Natural killer cell treated with Interleukin-12 subunit alpha and Interleukin-12 subunit beta and Interleukin-15 and Interleukin-18, amount 100 ng/mL, for 72 hours (primary cell): ENCODE measurements around the gene NPY. TPM values are rescaled to one million over a fixed set of nuclear protein-coding genes. Genes with fewer than 3 reads are reported as not detected.
"Not testable (repeated sequence)": the region's sequence is repeated elsewhere in the genome, so short reads cannot be mapped to it uniquely, and the experiment has no call there.

Experiments
- ATAC-seq, 2 donors: fragments of 150-1000 bp; cut with Tn5 transposase in 1 of 2; sonication (Bioruptor Pico), chemical (Tn5 transposase) in 1 of 2; 2 replicates each; pipeline ENCODE4 v1.10.0; 2021
- DNase-seq: peaks from one replicate; pipeline ENCODE4 v3.0.0; 2022; ENCODE audit warnings: low spot score
- H3K27ac Mint-ChIP-seq, 2 donors: 1 replicate in 1 of 2; 2 replicates in 1 of 2; pipeline ENCODE4 v1.8.0; 2022; ENCODE audit warnings: mixed read lengths in 2 of 2, mild to moderate bottlenecking in 1 of 2, moderate library complexity in 1 of 2
- H3K27me3 Mint-ChIP-seq, 2 donors: 1 replicate in 1 of 2; 2 replicates in 1 of 2; pipeline ENCODE4 v1.8.0; 2022; ENCODE audit warnings: mixed read lengths in 2 of 2
- H3K36me3 Mint-ChIP-seq: one replicate; pipeline ENCODE4 v1.8.0; 2022; ENCODE audit warnings: mixed read lengths
- H3K4me1 Mint-ChIP-seq, 2 donors: 1 replicate in 1 of 2; 2 replicates in 1 of 2; pipeline ENCODE4 v1.8.0; 2022; ENCODE audit warnings: low read depth in 2 of 2, mixed read lengths in 2 of 2, mild to moderate bottlenecking in 1 of 2
- H3K4me3 Mint-ChIP-seq: one replicate; pipeline ENCODE4 v1.8.0; 2022; ENCODE audit warnings: mixed read lengths
- H3K9me3 Mint-ChIP-seq: 2 replicates; pipeline ENCODE4 v1.8.0; 2022; ENCODE audit warnings: mixed read lengths
- total RNA-seq, 2 donors: library from RNA; stranded (reverse); gene quantifications; one replicate each; pipeline ENCODE4 v1.2.3, GENCODE V29; 2022

The NPY gene
- not detected for total RNA-seq

- no peak for DNase-seq
- Mint-ChIP-seq H3K4me1 (peaks cover 0 to 2% of the 10 kb centered on the region in 2 donors), H3K9me3 (no peaks in the 10 kb centered on the region), H3K27ac (no peak within 1 kb of the TSS), H3K27me3 (peaks cover 33% of the 10 kb centered on the region in 2 donors), H3K4me3 (no peak within 1 kb of the TSS), H3K36me3 (no peaks in the 10 kb centered on the region)
- ATAC-seq: peak; percentile 45 to 62
These were observed at the start of gene NPY for GRCh38 chr7:24283897-24284698. Gene NPY, plus strand, starts transcription at chr7:24284190. Its CDS starts 1,051 bp downstream, at chr7:24285241.

GRCh38 chr7:24239260-24239659 is 44.7 kb upstream of the NPY start:
- peaks cover 20 to 22% of the 10 kb centered on the region in 2 donors for H3K27me3 Mint-ChIP-seq
- DNase-seq (no peak), ATAC-seq (no peak)
- H3K4me1 Mint-ChIP-seq: no peaks in the 10 kb centered on the region
- no peak overlapping the region for H3K4me3 Mint-ChIP-seq
- H3K9me3 Mint-ChIP-seq: no peaks in the 10 kb centered on the region
- H3K27ac Mint-ChIP-seq: no peak overlapping the region
- no peaks in the 10 kb centered on the region for H3K36me3 Mint-ChIP-seq

GRCh38 chr7:24241206-24241605 is 42.8 kb upstream of the NPY start:
- no peak for DNase-seq
- H3K4me1 Mint-ChIP-seq: no peaks in the 10 kb centered on the region
- peaks cover 17 to 24% of the 10 kb centered on the region in 2 donors for H3K27me3 Mint-ChIP-seq
- no peaks in the 10 kb centered on the region for H3K36me3 Mint-ChIP-seq
- no peaks in the 10 kb centered on the region for H3K9me3 Mint-ChIP-seq
- ATAC-seq: no peak
- no peak overlapping the region for H3K27ac Mint-ChIP-seq
- H3K4me3 Mint-ChIP-seq: no peak overlapping the region

- H3K27ac Mint-ChIP-seq: no peak overlapping the region
- DNase-seq (no peak), ATAC-seq (no peak)
- H3K27me3 Mint-ChIP-seq: peaks cover 7 to 17% of the 10 kb centered on the region in 2 donors
- no peak overlapping the region for H3K4me3 Mint-ChIP-seq
- H3K4me1 Mint-ChIP-seq: no peaks in the 10 kb centered on the region
- H3K36me3 Mint-ChIP-seq: no peaks in the 10 kb centered on the region
- H3K9me3 Mint-ChIP-seq: no peaks in the 10 kb centered on the region
These were observed 39.4 kb upstream of the NPY start for GRCh38 chr7:24244554-24244953.

GRCh38 chr7:24245362-24245761 is 38.6 kb upstream of the NPY start:
- no peak for ATAC-seq
- H3K36me3 Mint-ChIP-seq: no peaks in the 10 kb centered on the region
- H3K4me3 Mint-ChIP-seq: no peak overlapping the region
- no peak for DNase-seq
- H3K27ac Mint-ChIP-seq: no peak overlapping the region
- no peaks in the 10 kb centered on the region for H3K4me1 Mint-ChIP-seq
- H3K9me3 Mint-ChIP-seq: no peaks in the 10 kb centered on the region
- H3K27me3 Mint-ChIP-seq: peaks cover 7 to 13% of the 10 kb centered on the region in 2 donors

GRCh38 chr7:24249266-24249665 is 34.7 kb upstream of the NPY start:
- Mint-ChIP-seq H3K4me3 (no peak overlapping the region), H3K9me3 (peaks cover 6% of the 10 kb centered on the region), H3K36me3 (peaks cover 10% of the 10 kb centered on the region), H3K27me3 (peaks cover 10 to 12% of the 10 kb centered on the region in 2 donors), H3K4me1 (peaks cover 5 to 6% of the 10 kb centered on the region in 2 donors), H3K27ac (no peak overlapping the region)
- DNase-seq (no peak), ATAC-seq (no peak)

- DNase-seq (no peak), ATAC-seq (no peak)
- H3K27me3 Mint-ChIP-seq: peaks cover 5 to 12% of the 10 kb centered on the region in 2 donors
- H3K27ac Mint-ChIP-seq: no peak overlapping the region
- peaks cover 21% of the 10 kb centered on the region in 2 donors for H3K4me1 Mint-ChIP-seq
- H3K9me3 Mint-ChIP-seq: peaks cover 6% of the 10 kb centered on the region
- H3K36me3 Mint-ChIP-seq: peaks cover 10% of the 10 kb centered on the region
- no peak overlapping the region for H3K4me3 Mint-ChIP-seq
These were observed 32.4 kb upstream of the NPY start for GRCh38 chr7:24251568-24251967.

GRCh38 chr7:24255139-24255538 is 28.9 kb upstream of the NPY start:
- ATAC-seq: no peak
- peaks cover 15 to 32% of the 10 kb centered on the region in 2 donors for H3K27me3 Mint-ChIP-seq
- peaks cover 10% of the 10 kb centered on the region for H3K36me3 Mint-ChIP-seq
- peaks cover 21% of the 10 kb centered on the region in 2 donors for H3K4me1 Mint-ChIP-seq
- H3K27ac Mint-ChIP-seq: peak overlapping the region in 1 of 2 donors; percentile 33
- H3K9me3 Mint-ChIP-seq: peaks cover 6% of the 10 kb centered on the region
- H3K4me3 Mint-ChIP-seq: peak overlapping the region; percentile 11
- DNase-seq: no peak

- not testable (repeated sequence) for DNase-seq, H3K36me3 Mint-ChIP-seq, H3K4me3 Mint-ChIP-seq, H3K27ac Mint-ChIP-seq, H3K9me3 Mint-ChIP-seq, ATAC-seq
- H3K27me3 Mint-ChIP-seq: peaks cover 15 to 20% of the 10 kb centered on the region in 2 donors
- H3K4me1 Mint-ChIP-seq: peaks cover 21% of the 10 kb centered on the region in 2 donors
These were observed 25.7 kb upstream of the NPY start for GRCh38 chr7:24258324-24258723.

- DNase-seq (no peak), ATAC-seq (no peak)
- Mint-ChIP-seq H3K4me3 (no peak overlapping the region), H3K9me3 (no peaks in the 10 kb centered on the region), H3K27ac (no peak overlapping the region), H3K4me1 (no peaks in the 10 kb centered on the region), H3K36me3 (no peaks in the 10 kb centered on the region), H3K27me3 (peaks cover 12 to 21% of the 10 kb centered on the region in 2 donors)
These were observed 12.1 kb upstream of the NPY start for GRCh38 chr7:24271938-24272337.

GRCh38 chr7:24279512-24279911 is 4.5 kb upstream of the NPY start:
- Mint-ChIP-seq H3K36me3 (no peaks in the 10 kb centered on the region), H3K27ac (no peak overlapping the region), H3K4me1 (peaks cover 0 to 2% of the 10 kb centered on the region in 2 donors), H3K4me3 (no peak overlapping the region), H3K27me3 (peaks cover 20 to 25% of the 10 kb centered on the region in 2 donors), H3K9me3 (no peaks in the 10 kb centered on the region)
- DNase-seq: no peak
- ATAC-seq: no peak

- Mint-ChIP-seq H3K36me3 (no peaks in the 10 kb centered on the region), H3K27ac (no peak overlapping the region), H3K4me3 (no peak overlapping the region), H3K4me1 (peaks cover 0 to 2% of the 10 kb centered on the region in 2 donors), H3K9me3 (no peaks in the 10 kb centered on the region), H3K27me3 (peaks cover 31 to 32% of the 10 kb centered on the region in 2 donors)
- DNase-seq (no peak), ATAC-seq (peak in 1 of 2 donors; percentile 48)
These were observed 465 bp upstream of the NPY start for GRCh38 chr7:24283554-24283896.

- no peaks in the 10 kb centered on the region for H3K36me3 Mint-ChIP-seq
- H3K27me3 Mint-ChIP-seq: peaks cover 33 to 36% of the 10 kb centered on the region in 2 donors
- H3K4me3 Mint-ChIP-seq: no peak overlapping the region
- no peaks in the 10 kb centered on the region for H3K9me3 Mint-ChIP-seq
- DNase-seq (no peak), ATAC-seq (peak in 1 of 2 donors; percentile 40)
- H3K4me1 Mint-ChIP-seq: peaks cover under 1 to 3% of the 10 kb centered on the region in 2 donors
- no peak overlapping the region for H3K27ac Mint-ChIP-seq
These were observed 913 bp downstream of the NPY start for GRCh38 chr7:24284699-24285506.
